Anterior cingulate cortex (tissue), 58 donors: ENCODE measurements around the gene CREG1.
"Not testable (repeated sequence)": the region's sequence is repeated elsewhere in the genome, so short reads cannot be mapped to it uniquely, and the experiment has no call there.

ENCODE experiments used
- DNase-seq, 58 donors: peaks; one replicate each; lab custom pipeline; 2025; lab: John Stamatoyannopoulos, UW

CREG1 gene

GRCh38 chr1:167565922-167566321 is 12.4 kb upstream of the CREG1 start:
- DNase-seq = no peak

- DNase-seq = no peak
These were observed 11.2 kb upstream of the CREG1 start for GRCh38 chr1:167564612-167565270.

- peak in 8 of 58 donors; percentile 10 to 33 (median 16) for DNase-seq
These were observed 10.2 kb upstream of the CREG1 start for GRCh38 chr1:167563579-167564246.

- no peak for DNase-seq
These were observed 9.1 kb upstream of the CREG1 start for GRCh38 chr1:167562702-167563101.

- no peak for DNase-seq
These were observed 8.2 kb upstream of the CREG1 start for GRCh38 chr1:167561753-167562152.

GRCh38 chr1:167555971-167556714 is 2.6 kb upstream of the CREG1 start:
- DNase-seq = peak in 53 of 58 donors; percentile 16 to 86 (median 45)

GRCh38 chr1:167555072-167555471 is 1.5 kb upstream of the CREG1 start:
- not testable (repeated sequence) for DNase-seq

GRCh38 chr1:167554028-167554779 is 642 bp upstream of the CREG1 start:
- DNase-seq = peak in 1 of 58 donors; percentile 51

- no peak for DNase-seq
These were observed 2.2 kb downstream of the CREG1 start for GRCh38 chr1:167551362-167551761.

GRCh38 chr1:167548059-167548932 is 5.3 kb downstream of the CREG1 start:
- DNase-seq = peak in 1 of 58 donors; percentile 23

- DNase-seq = no peak
These were observed 6.6 kb downstream of the CREG1 start for GRCh38 chr1:167546935-167547334.

- no peak for DNase-seq
These were observed 8.2 kb downstream of the CREG1 start for GRCh38 chr1:167545349-167545748.

- DNase-seq = no peak
These were observed 9.0 kb downstream of the CREG1 start for GRCh38 chr1:167544447-167545093.

GRCh38 chr1:167543199-167543990 is 10.2 kb downstream of the CREG1 start:
- DNase-seq = peak in 1 of 58 donors; percentile 19

- no peak for DNase-seq
These were observed 11.2 kb downstream of the CREG1 start for GRCh38 chr1:167542109-167543032.

GRCh38 chr1:167541610-167542009 is 12.0 kb downstream of the CREG1 start:
- DNase-seq = no peak

GRCh38 chr1:167541003-167541402 is 12.6 kb downstream of the CREG1 start:
- DNase-seq = no peak
